Activated effector memory CD4-positive, alpha-beta T cell treated with anti-CD3 and anti-CD28 coated beads, Interleukin-2, amount 50 U/mL, for 16 hours (primary cell): Measurements from ENCODE around the gene PRDX1.
"Not testable (repeated sequence)": the region's sequence is repeated elsewhere in the genome, so short reads cannot be mapped to it uniquely, and the experiment has no call there.

ENCODE experiments used
- DNase-seq: peaks from one replicate; pipeline ENCODE4 v3.0.0-alpha.2; 2020

Gene PRDX1

DNA sequence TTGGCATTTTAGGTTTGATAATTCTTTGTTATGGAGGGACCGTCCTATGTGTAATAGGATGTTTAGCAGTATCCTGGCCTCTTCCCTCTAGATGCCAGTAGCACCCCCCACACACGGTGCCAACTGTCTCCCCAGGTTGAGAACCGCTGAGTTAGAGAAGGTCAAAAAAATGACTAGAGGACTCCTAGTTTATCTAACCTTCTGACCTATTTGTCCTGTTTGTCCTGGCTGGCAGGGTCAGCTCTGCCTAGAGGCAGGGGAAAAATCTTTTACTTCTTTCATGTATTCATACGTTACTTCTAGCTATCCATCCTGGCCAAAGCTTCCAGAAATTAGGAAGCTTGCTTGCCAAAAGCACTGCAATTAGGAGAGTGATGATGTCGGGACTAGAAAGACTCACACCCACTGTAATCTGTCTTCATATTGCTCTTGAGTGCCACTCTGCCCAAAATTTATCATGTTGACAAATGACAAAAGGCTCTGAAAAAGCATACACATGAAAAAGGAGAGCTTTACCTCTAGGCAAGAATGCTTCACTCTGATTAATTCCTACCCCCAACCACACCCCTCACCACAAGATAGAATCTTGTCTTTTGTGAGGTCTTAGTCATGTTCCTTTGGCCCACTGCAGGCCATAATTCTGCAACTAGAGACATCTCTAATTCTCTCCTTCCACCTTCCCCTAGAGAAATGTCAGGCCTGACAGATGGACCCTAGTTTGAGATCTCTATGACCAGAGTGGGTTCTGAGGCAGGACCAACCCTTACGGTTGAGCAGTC, 14.5 kb upstream of the PRDX1 start:
- DNase-seq = no peak

DNA sequence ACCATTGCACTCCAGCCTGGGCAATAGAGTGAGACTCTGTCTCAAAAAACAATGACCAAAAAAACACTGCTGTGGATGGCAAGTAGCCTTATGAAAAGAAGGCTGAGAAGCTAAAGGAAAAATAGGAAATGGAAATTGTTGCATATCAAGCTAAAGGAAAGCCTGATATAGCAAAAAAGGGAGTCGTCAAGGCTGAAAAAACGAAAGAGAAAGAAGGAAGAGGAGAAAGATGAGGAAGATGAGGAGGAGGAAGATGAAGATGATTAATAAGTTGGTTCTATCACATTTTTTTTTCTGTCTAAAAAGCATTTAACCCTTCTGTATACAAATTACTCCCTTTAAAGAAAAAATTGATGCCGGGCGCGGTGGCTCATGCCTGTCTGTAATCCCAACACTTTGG, 10.2 kb upstream of the PRDX1 start:
- DNase-seq = no peak

DNA sequence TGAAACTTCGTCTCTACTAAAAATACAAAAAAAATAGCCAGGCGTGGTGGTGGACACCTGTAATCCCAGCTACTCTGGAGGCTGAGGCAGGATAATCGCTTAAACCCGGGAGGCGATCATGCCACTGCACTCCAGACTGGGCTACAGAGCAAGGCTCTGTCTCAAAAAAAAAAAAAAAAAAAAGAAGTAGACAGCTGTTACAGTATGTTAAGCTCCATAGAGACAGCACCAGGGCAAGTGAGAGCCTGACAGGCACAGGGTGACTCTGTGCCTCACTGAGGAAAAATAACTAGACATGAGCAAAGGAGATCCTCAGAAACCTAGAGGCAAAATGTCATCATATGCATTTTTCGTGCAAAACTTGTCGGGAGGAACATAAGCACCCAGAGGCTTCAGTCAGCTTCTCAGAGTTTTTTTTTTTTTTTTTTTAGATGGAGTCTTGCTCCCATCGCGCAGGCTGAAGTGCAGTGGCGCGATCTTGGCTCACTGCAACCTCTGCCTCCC, 9.0 kb upstream of the PRDX1 start:
- no peak for DNase-seq

DNA sequence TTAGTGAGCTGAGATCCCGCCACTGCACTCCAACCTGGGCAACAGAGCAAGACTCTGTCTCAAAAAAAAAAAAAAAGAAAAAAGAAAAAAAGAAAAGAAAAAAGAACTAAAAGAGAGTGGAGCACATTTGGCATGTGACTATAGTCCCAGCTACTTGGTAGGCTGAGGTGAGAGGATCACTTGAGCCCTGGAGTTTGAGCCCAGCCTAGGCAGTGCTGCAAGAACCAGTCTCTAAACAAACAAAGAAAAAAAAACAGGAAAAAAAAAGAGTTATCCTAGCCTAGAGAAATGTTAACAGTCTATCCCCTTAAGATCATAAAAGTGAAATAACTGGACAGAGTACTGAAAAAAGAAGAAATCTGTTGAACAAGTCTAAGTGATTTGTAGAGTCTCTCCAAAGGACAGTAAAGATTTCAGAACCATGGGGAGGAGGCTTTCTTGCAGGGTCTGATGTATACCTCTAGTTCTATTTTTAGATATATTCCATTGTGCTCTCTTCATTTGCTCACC, 4.5 kb upstream of the PRDX1 start:
- DNase-seq = no peak

DNA sequence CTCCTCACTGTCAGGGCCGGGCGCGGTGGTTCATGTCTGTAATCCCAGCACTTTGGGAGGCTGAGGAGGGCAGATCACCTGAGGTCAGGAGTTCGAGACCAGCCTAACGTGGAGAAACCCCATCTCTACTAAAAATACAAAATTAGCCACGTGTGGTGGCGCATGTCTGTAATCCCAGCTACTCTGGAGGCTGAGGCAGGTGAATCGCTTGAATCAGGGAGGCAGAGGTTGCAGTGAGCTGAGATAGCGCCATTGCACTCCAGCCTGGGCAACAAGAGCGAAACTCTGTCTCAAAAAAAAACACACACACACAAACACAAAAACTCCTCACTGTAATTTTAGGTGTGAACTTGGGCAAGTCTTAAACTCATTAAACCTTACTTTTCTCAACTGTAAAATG, 2.3 kb upstream of the PRDX1 start:
- DNase-seq = not testable (repeated sequence)

DNA sequence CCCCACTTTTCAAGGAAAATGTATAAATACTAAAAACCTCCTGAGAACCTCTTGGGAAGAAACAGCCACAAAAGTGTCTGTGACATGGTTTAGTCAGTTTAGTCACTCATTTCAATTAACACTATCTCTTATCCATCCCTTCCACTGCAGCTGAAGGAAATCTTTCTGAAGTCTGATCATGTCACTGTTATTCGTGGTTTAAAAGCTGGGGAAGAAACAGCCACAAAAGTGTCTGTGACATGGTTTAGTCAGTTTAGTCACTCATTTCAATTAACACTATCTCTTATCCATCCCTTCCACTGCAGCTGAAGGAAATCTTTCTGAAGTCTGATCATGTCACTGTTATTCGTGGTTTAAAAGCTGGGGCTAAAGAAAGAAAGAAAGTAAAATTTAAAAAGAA, 1.8 kb upstream of the PRDX1 start:
- DNase-seq = not testable (repeated sequence)

DNA sequence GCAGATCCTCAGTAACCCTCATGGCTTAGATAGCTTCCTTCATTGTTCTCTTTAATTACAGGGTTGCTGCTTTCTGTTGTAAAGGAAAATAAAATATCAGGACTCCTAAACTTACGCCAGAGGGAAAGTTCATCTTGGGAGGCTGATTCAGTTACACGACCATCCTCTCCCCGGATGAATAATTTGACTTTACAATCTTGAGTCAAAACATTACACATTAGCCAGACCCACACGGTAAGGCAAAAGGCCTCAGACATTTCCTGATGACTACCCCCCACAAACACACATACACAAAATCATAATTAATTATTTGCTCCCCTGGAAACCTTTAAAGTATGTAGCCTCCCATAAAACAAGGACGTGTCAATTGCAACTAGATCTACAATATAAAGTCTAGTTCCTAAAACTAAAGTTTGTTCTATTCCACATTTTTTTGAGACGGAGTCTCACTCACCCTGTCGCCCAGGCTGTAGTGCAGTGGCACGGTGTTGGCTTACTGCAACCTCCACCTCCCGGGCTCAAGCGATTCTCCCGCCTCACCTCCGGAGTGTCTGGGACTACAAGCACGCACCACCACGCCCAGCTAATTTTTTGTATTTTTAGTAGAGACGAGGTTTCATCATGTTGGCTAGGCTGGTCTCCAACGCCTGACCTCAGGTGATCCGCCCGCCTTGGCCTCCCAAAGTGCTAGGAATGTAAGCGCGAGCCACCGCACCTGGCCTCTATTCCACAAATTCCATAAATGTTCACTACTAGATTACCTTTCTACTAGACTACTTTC, 830 bp upstream of the PRDX1 start:
- no peak for DNase-seq

DNA sequence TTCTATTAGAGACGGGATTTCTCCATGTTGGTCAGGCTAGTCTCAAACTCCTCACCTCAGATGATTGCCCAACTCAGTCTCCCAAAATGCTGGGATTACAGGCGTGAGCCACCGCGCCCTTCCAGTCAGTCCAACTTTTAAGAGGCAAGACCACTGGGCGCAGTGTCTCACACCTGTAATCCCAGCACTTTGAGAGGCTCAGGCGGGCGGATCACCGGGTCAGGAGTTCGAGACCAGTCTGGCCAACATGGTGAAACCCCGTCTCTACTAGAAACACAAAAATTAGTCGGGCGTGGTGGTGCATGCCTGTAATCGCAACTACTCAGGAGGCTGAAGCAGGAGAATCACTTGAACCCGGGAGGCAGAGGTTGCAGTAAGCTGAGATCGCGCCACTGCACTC, 1.9 kb downstream of the PRDX1 start:
- not testable (repeated sequence) for DNase-seq

DNA sequence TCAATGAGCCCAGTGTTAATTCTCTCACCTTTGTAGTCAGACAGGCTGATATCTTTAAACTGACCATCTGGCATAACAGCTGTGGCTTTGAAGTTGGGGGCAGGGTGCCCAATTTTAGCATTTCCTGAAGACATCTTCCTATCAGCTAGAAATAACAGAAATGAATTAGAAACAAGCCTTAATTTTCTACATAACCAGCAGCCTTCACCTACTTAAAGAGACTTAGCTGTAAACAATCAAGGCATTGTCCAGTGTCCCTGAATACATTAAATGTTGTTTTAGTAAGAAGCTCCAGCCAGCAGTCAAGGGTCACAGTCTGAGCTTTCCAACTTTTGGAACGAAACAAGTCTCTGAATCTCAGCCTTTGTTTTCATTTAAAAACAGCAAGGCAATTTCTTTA, 2.8 kb downstream of the PRDX1 start:
- no peak for DNase-seq

DNA sequence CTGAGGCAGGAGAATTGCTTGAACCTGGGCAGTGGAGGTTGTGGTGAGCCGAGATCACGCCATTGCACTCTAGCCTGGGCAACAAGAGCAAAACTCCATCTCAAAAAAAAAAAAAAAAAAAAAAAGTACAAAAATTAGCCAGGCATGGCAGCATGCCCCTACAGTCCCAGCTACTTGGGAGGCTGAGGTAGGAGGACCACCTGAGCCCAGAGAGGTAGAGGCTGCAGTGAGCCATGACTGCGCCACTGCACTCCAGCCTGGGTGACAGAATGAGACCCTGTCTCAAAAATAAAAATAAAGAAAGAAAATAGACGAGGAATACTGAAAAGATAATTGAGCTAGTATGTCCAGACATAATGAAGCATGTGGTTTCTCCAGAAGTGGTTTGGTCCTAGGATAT, 3.3 kb downstream of the PRDX1 start:
- DNase-seq = not testable (repeated sequence)

DNA sequence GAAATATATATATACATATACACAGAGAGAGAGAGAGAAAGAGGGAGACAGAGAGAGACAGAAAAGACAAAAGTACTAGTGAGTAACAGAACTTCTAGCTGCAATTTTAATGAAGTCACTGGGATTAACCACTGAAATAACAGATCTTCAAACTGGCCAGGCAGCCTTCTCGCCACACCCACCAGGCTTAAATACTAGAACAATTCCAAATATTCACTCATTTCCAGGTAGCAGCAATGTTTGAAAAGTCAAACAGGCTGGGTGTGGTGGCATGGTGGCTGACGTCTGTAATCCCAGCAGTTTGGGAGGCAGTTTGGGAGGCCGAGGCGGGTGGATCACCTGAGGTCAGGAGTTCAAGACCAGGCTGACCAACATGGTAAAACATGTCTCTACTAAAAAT, 5.2 kb downstream of the PRDX1 start:
- DNase-seq = no peak

DNA sequence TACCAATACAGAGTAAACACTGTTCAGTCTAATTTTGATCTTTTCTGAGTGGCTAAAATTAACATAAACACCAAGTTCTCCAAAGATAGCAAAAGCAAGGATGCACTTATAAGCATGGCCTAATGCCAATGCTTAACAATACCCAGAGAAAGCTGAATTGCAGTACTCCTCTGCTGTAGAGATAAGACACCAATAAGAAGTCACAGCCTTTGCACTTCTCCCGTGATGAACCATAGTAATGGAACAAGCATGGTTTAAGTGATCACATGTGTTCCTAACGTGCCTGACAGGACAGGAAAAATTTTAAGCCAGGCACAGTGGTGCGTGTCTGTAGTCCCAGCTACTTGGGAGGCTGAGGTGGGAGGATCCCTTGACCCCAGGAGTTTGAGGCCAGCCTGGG, 5.6 kb downstream of the PRDX1 start:
- DNase-seq = no peak

DNA sequence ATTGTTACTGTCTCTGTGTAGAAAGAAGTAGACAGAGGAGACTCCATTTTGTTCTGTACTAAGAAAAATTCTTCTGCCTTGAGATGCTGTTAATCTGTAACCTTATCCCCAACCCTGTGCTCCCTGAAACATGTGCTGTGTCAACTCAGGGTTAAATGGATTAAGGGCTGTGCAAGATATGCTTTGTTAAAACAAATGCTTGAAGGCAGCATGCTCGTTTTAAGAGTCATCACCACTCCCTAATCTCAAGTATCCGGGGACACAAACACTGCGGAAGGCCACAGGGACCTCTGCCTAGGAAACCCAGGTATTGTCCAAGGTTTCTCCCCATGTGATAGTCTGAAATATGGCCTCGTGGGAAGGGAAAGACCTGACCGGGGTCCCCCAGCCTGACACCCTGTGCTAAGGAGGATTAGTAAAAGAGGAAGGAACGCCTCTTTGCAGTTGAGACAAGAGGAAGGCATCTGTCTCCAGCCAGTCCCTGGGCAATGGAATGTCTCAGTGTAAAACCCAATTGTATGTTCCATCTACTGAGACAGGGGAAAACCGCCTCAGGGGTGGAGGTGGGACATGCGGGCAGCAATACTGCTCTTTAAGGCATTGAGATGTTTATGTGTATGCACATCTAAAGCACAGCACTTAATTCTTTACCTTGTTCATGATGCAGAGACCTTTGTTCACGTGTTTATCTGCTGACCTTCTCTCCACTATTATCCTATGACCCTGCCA, 8.0 kb downstream of the PRDX1 start:
- DNase-seq = not testable (repeated sequence)

DNA sequence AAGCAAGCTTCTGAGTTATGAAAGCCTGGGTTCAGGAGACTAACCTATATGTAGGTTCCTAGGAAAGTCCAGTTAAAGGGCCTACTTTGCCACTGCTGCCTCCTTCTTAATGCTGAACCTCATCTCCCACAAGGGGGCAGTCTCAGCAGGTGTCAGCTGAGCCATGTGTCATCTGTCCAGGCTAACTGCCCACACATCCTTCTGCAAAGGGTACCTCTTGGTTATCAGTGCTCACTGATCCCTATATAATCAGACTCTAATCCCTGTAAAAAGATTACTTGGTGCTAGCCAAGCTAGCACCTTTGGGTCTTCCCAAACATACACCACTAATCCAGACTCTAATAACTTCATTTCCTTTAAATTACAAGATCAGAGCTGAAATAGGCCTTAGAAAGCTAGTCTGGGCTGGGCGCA, 9.0 kb downstream of the PRDX1 start:
- peak; percentile 82 for DNase-seq

DNA sequence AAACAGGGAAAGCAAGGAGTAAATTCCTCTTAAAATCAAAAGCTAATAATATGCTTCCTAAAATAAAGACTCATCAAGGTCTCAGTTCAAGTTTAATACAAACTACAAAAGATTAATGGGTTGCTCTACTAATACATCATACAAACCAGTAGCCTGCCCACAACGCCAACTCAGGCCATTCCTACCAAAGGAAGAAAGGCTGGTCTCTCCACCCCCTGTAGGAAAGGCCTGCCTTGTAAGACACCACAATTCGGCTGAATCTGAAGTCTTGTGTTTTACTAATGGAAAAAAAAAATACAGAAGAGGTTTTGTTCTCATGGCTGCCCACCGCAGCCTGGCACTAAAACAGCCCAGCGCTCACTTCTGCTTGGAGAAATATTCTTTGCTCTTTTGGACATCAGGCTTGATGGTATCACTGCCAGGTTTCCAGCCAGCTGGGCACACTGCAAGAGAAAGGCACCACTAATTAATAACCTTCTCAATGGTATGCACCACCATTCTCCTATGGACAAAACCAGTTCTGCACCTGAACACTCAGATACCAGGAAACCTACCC, 10.6 kb downstream of the PRDX1 start:
- DNase-seq = no peak

DNA sequence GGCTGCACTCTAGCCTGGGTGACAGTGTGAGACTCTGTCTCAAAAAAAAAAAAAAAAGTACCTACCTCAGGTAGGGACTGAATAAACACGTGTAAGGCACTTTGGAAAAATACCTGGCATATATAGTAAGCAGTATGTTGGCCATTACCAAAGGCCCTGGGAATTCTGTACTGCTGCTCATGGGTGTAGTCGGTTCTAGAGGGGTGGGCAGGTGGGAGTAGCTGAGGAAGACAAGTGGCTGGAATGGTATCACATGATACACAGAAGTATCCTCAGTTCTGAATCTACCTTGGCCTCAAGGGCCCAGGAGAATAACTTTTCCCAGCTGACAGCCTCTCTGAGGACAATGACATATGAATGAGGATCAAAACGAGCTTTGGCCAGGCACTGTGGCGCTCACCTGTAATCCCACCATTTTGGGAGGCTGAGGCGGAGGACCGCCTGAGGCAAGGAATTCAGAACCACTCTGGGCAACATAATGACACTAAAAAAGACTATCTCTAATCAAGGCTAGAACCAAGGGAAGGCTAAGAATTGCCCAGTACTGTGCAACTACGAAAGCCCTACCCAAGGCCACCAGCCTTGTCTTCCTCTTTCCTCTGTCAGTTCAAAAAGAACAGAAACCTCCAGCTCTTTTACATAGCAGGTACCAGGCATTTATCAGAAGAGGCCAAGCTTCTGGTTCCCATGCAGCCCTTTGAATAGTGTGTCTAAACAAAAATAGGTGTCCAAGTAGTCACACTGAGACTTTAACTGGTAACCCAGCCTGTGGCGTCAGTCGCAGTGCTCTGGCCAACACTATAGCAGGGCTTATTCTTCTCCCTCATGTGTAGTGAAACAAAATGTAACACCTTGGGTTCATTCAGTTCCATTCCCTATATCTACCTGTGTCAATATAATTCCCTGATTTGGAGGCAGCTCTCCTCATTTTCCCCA, 11.4 kb downstream of the PRDX1 start:
- no peak for DNase-seq

DNA sequence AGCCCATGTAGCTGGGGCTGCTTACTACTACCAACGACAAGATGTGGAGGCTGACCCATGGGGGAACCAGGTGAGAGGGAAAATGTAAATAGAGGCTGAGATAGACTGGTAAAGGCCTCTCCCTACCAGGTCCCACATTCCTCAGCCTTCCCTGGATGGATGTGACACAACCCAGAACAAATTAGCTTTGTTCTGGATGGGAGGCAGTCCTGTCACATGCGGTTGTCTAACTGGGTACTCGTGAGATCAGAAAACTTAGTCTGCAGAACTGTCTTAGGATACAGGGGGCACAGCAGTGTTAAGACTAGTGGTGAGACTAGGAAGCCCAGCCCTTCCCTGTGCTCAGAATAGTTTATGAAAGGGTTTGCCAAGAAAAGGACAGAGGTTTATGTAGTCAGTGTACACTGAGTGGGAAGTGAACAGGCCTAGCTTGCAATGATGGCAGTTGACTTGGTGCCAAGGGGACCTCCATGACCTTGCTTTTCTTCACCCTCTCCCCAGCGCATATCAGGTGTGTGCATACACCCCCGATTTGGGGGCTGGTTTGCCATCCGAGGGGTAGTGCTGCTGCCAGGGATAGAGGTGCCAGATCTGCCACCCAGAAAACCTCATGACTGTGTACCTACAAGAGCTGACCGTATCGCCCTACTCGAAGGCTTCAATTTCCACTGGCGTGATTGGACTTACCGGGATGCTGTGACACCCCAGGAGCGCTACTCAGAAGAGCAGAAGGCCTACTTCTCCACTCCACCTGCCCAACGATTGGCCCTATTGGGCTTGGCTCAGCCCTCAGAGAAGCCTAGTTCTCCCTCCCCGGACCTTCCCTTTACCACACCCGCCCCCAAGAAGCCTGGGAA, 13.2 kb downstream of the PRDX1 start:
- DNase-seq = no peak

DNA sequence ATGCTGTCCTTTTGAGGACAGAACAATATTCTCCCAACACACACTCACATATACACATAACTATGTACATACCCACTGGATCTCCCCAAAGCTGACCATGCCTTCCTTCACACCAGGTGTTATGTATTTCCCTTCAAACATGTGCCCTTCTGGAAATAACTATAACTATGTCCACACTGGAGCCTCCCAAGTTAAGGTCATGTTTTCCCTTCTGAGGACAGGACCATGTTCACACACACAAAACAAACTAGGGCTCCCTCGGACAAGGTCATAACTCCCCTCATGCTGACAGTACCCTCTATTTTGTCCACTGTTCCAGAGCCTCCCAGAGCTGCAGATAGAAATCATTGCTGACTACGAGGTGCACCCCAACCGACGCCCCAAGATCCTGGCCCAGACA, 13.8 kb downstream of the PRDX1 start:
- DNase-seq = no peak

DNA sequence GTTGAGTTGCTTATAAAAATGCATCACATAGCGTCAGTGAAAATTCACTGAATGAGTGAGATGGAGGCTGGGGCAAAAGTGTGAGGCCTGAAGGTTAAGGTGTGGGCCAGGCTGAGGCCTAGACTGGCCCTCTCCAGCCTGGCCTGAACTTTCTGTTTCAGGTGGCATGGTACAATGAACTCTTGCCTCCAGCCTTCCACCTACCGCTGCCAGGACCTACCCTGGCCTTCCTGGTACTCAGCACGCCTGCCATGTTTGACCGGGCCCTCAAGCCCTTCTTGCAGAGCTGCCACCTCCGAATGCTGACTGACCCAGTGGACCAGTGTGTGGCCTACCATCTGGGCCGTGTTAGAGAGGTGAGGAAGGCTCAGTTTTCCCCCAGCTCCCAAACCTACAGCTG, 14.5 kb downstream of the PRDX1 start:
- no peak for DNase-seq

DNA sequence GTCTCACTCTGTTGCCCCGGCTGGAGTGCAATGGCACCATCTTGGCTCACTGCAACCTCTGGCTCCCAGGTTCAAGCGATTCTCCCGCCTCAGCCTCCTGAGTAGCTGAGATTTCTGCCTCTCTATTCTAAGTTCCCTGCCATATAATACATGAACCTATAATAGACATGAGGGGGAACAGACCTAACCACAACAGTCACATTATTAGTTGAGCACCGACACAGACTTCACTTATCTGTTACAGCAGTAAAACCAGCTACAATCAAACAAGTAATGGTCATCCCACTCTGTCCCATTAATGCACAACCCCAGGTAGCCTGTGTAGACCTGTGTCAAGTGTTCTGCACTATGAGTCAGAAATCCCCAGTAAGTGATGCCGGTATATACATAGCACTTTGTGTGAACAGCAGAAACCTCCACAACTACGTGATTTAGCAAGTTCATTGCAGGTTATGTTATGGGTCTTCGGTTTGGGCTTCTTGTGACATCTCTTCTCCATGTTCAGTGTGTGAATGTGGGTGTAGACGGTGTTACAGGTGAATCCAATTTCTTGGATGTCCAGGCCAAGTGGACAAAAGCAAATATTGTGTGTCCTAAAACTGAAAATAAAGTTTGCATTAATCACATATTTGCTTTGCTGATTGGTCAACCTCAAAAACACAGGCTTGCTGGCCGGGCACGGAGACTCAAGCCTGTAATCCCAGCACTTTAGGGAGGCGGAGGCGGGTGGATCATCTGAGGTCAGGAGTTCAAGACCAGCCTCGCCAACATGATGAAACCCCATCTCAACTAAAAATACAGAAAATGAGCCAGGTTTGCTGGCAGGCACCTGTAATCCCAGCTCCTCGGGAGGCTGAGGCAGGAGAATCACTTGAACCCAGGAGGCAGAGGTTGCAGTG, 18.0 kb downstream of the PRDX1 start:
- no peak for DNase-seq
